DMS114 treated with DMSO at 0.1 percent for 48 hours (cell line): Measurements from ENCODE around the gene TTLL9.

Experiments
- DNase-seq: peaks from one replicate; lab custom pipeline; 2025; ENCODE audit not compliant: unreplicated experiment; lab: John Stamatoyannopoulos, UW

The TTLL9 gene

GRCh38 chr20:31939661-31940060 lies 69.2 kb downstream of the TTLL9 start:
- no peak for DNase-seq

DNA sequence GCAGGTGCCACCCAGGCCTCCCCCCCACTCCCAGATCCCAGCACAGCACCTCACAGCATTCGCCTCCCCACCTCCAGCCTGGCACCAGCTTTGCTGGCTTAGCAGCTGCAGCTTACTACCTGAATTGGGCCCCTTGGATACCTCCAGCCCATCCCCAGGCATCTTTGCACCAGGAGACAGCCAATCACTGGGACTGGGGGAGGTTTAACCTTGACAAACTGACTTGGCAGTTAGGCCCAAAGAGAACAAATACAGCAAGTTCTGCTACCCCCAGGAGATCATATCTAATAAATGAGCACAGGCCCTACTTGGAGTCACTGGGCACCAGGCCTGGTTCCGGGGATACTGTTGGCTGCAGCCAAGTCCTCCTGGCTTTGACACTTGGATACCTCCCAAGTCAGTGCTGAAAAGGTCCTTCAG lies 72.6 kb downstream of the TTLL9 start:
- DNase-seq, result no peak

DNA sequence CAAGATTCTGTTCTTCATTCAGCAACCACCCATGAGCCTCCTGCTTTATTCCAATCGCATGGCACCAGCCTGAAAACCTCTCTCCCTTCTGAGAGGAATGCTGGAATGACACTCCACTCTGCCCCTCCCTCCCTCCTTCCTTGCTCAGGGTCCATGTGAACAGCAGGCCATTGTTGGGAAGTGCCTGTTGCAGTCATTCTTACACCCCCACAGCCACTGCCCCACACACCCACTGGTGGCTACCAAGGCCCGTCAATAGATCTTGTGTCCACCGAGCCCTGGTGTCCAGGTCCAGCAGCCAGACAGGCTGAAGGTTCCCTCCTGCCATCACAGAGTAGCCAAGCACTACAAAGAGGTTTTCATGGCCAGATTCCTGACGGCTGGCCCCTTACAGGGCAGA lies 74.9 kb downstream of the TTLL9 start:
- DNase-seq, result no peak

DNA sequence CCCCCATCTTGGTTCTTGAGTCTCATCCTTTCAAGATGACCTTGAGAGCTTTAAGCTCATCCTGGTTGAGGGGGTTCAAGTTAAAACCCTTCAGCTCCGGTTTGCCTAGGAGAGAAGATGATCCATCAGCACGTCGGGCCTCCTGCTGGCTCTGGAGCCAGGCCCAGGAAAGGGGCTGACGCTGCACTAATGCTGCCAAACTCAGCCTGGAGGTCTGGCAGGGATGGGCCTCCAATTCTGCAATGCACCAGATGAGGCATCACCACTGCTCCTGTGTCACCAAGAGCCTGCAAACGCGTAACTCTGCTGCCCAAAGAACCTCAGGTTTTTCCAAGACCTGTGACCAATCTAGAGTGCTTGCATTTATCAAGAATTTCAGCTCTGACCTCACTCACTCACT lies 75.4 kb downstream of the TTLL9 start:
- DNase-seq, result no peak

DNA sequence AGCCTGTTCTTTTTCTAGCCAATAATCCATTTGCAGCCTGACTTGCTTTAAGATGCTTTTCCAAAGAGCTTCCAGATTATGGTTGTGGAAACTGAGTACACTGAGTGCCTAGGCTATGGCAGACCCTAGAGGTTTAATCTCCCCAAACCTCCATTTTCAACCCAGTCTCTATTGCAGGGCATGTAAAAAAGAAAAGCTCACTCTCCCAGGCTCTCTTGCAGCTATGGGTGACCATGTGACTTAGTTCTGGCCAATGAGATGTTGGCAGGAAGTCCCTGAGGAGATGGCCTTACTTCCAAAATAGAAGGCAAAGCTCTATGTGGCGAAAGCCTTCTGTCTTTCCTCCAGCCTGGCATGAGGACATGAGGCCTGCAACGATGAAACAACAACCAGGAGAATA lies 77.6 kb downstream of the TTLL9 start:
- no peak for DNase-seq

- DNase-seq, result no peak
Measured at GRCh38 chr20:31949877-31950646, 79.6 kb downstream of the TTLL9 start.

DNA sequence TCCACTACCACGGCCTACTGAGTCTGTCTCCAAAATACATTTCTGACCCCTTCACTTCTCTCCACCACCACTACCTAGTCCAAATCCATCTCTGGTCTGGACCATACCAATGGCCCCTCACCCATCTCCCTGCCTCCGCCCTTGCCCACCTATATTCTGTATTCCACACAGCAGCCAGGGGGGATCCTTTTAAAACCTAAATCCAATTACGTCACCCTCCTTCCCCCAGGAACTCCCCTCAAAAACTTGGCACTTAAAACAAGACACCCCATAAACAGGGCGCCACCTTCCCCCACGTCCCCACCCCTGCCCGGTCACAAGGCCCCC lies 80.7 kb downstream of the TTLL9 start:
- DNase-seq, result no peak

- peak; percentile 92 for DNase-seq
Measured at GRCh38 chr20:31951530-31952453, 81.4 kb downstream of the TTLL9 start, which contains the start of gene PDRG1. PDRG1 (minus strand) TSS chr20:31952046; CDS start chr20:31951961, 85 bp downstream.

DNA sequence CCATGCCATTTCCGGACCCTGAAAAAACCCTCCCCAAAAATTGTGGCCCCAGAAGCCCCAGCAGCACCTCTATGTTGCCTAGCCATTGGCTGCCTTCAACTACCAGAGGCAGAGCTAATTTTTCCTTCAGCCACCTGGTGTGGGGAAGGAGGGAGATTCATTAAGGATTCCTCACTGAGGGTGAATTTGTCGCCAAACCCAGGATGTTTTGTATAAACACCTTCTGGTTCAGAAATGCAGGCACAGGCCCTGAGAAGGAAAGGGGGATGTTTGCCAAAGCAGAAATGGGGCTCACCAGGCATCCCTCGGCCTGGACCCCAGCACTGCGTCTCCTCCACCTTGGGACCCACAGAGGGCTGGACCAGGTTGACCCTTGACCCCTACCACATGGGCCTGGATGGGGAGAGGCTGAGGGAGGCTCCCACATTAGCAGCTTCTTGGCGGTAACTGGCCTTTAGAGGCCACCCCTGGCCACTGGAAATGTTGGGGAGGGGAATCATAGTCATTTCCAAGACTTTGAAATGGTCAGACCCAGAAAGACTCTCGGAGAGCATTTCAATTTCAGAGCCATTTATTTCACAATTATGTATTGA lies 83.2 kb downstream of the TTLL9 start:
- no peak for DNase-seq

- DNase-seq, result no peak
Measured at GRCh38 chr20:31954500-31954899, 84.1 kb downstream of the TTLL9 start.

- DNase-seq, result no peak
Measured at GRCh38 chr20:31956556-31957526, 86.4 kb downstream of the TTLL9 start.

- DNase-seq, result no peak
Measured at GRCh38 chr20:31962761-31963160, 92.3 kb downstream of the TTLL9 start.

DNA sequence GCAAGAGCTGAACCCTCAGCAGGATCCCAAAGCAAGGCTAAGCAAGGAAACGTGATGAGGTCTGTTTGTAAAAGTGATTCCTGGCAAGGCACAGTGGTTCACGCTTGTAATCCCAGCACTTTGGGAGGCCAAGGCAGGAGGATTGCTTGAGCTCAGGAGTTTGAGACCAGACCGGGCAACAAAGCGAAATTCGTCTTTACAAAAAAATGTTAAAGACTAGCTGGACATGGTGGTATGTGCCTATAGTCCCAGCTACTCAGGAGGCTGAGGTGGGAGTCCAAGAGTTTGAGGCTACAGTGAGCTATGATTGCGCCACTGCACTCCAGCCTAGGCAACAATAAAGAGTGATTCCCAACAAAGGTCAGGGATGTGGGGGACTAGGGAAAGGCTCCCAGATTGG lies 93.5 kb downstream of the TTLL9 start:
- no peak for DNase-seq

DNA sequence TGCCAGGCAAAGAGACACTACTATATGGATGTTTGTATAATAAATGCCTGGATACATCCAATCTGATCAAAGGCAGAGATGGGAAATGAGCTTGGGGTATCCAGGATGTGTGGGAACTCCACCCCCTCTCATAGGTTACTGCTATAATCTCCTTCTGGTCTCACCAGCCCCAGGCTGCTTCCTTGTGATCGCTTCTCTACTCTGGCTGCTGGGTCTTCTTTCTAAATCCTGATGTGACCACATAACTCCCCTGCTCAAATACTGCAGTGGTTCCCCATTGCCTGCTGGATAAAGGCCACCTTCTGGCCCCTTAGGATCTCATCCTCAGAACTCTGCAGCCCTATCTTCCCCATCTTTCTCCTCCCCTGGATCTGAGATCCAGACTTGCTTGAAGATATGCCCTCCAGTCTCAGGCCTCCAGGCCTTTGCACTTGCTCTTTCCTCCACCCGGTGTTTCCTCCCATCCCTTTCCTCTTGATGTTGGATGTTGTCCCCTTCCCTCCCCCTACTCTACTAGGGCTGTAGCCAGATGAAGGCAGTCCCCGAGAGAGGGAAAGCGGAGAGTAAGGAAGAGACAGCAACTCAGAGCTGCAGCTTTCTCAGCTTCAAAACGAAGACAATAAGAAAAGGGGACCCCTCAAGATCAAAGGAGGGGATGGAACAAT lies 96.7 kb downstream of the TTLL9 start:
- no peak for DNase-seq

- no peak for DNase-seq
Measured at GRCh38 chr20:31967830-31968249, 97.4 kb downstream of the TTLL9 start, which contains the start of gene XKR7. XKR7 (plus strand) TSS chr20:31968151; CDS start chr20:31968176, 25 bp downstream.

DNA sequence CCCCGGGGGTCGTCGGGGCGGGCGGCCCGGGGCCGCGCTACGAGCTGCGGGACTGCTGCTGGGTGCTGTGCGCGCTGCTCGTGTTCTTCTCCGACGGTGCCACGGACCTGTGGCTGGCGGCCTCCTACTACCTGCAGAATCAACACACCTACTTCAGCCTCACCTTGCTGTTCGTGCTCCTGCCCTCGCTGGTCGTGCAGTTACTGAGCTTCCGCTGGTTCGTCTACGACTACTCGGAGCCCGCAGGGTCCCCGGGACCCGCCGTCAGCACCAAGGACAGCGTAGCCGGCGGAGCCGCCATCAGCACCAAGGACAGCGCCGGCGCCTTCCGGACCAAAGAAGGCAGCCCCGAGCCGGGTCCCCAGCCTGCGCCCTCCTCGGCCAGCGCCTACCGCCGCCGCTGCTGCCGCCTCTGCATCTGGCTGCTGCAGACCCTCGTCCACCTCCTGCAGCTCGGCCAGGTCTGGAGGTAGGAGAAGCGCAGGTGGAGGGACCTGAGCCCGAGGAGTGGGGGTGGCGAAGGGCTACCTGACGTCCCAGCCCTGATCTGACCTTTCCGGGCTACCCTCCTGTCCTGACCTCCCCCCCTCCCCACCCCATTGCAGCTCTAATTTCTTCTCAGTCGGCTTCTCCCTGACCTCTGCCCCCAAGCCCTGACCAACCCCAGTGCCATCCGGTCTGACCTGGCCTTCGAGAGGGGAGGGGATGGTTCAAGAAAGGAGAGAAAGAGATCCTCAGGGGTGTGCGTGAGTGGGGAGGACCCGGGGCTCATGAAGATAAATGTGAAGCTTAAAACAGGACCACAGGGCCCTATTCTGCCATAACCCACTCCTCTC lies 98.1 kb downstream of the TTLL9 start:
- DNase-seq, result no peak

GRCh38 chr20:31969991-31970390 lies 99.6 kb downstream of the TTLL9 start:
- no peak for DNase-seq

DNA sequence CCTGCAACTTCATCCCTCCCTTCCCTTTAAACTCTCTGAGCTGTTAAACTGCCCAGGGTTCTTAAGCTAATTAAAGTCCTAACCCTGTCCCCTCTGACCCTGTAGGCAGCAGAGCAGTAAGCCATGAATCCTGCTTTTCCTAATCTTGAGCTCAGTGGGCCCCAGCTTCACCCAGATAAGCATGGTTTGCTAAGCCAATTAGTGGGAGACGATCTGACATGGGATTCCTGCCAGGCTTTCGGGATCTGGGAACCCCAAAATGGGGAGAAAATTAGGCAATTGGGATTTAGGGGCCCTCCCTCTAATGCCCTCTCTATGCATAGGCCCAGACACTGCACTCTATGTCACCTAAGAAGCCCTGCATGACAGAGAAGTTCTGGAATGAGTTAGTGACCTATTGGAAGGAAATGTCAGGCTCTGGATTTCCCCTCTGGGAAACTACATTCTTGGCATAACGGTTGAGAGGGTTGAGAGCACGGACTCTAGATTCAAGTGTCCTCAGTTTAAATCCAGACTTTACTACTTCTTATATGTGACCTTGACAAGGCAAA lies 102.1 kb downstream of the TTLL9 start:
- DNase-seq, result no peak

DNA sequence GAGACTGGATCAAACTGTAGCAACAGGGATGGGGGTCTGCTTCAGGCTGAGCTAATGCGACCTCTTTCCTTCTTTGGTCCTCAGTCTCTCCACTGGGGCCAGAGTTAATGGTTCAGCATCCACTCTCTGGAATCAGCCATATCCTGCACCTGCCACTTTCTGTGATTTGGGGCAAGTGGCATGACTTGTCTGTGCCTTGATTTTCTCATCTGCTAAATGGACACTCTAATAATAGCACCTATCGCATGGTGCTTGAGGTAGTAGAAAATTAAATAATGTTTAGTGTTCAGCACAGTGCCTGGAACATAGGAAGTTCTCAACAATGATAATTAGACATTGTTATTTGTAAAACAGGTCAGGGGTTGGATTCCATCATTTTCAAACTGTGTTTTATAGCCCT lies 103.9 kb downstream of the TTLL9 start:
- no peak for DNase-seq
